ENCODE measurements around the gene MTNR1B.

Gene MTNR1B

GRCh38 chr11:92969634-92970347, at the start of gene MTNR1B:
Gene MTNR1B (plus strand): TSS chr11:92969651. CDS start chr11:92969726, 75 bp downstream.
- DNase-seq: no peak

GRCh38 chr11:92920331-92920730, 49.1 kb upstream of the MTNR1B start:
- DNase-seq: no peak

- no peak for DNase-seq
These were observed 46.7 kb upstream of the MTNR1B start for GRCh38 chr11:92922731-92923130.

GRCh38 chr11:92929246-92929645, 40.2 kb upstream of the MTNR1B start:
- no peak for DNase-seq

- DNase-seq: no peak
These were observed 39.8 kb upstream of the MTNR1B start for GRCh38 chr11:92929653-92930052.

- DNase-seq: no peak
These were observed 37.6 kb upstream of the MTNR1B start for GRCh38 chr11:92931746-92932422.

- no peak for DNase-seq
These were observed 30.1 kb upstream of the MTNR1B start for GRCh38 chr11:92939305-92939704.

GRCh38 chr11:92941676-92942571, 27.5 kb upstream of the MTNR1B start:
- peak; percentile 32 for DNase-seq

GRCh38 chr11:92946707-92947106, 22.7 kb upstream of the MTNR1B start:
- no peak for DNase-seq

- DNase-seq: no peak
These were observed 21.3 kb upstream of the MTNR1B start for GRCh38 chr11:92948116-92948515.

- DNase-seq: no peak
These were observed 15.4 kb upstream of the MTNR1B start for GRCh38 chr11:92954003-92954402.

GRCh38 chr11:92955860-92956259, 13.6 kb upstream of the MTNR1B start:
- DNase-seq: no peak

GRCh38 chr11:92960886-92961285, 8.6 kb upstream of the MTNR1B start:
- no peak for DNase-seq

GRCh38 chr11:92962446-92962845, 7.0 kb upstream of the MTNR1B start:
- no peak for DNase-seq

GRCh38 chr11:92964471-92964870, 5.0 kb upstream of the MTNR1B start:
- no peak for DNase-seq

- DNase-seq: no peak
These were observed 4.3 kb upstream of the MTNR1B start for GRCh38 chr11:92965196-92965595.

GRCh38 chr11:92967178-92967577, 2.3 kb upstream of the MTNR1B start:
- no peak for DNase-seq

GRCh38 chr11:92967867-92968266, 1.6 kb upstream of the MTNR1B start:
- no peak for DNase-seq

GRCh38 chr11:92969293-92969633, 188 bp upstream of the MTNR1B start:
- DNase-seq: no peak

GRCh38 chr11:92972248-92972647, 2.8 kb downstream of the MTNR1B start:
- no peak for DNase-seq

GRCh38 chr11:92975285-92975684, 5.8 kb downstream of the MTNR1B start:
- DNase-seq: no peak

- DNase-seq: no peak
These were observed 7.2 kb downstream of the MTNR1B start for GRCh38 chr11:92976681-92977080.

- no peak for DNase-seq
These were observed 8.0 kb downstream of the MTNR1B start for GRCh38 chr11:92977401-92977800.

All from NCI-H2029 treated with DMSO at 0.1 percent for 48 hours (cell line).